Hematopoietic multipotent progenitor cell treated with erythropoietin and hydrocortisone succinate and interleukin-3 and kit ligand, for 4 days (in vitro differentiated cells): ENCODE data around the gene ZC3H18.
A peak's percentile ranks its signal among the peaks of the same experiment; 100 is the strongest.
"Not testable (repeated sequence)": the region's sequence is repeated elsewhere in the genome, so short reads cannot be mapped to it uniquely, and the experiment has no call there.

Experiments used
- DNase-seq: peaks from one replicate; pipeline ENCODE4 v3.0.0-alpha.2; 2015

Gene ZC3H18

DNA sequence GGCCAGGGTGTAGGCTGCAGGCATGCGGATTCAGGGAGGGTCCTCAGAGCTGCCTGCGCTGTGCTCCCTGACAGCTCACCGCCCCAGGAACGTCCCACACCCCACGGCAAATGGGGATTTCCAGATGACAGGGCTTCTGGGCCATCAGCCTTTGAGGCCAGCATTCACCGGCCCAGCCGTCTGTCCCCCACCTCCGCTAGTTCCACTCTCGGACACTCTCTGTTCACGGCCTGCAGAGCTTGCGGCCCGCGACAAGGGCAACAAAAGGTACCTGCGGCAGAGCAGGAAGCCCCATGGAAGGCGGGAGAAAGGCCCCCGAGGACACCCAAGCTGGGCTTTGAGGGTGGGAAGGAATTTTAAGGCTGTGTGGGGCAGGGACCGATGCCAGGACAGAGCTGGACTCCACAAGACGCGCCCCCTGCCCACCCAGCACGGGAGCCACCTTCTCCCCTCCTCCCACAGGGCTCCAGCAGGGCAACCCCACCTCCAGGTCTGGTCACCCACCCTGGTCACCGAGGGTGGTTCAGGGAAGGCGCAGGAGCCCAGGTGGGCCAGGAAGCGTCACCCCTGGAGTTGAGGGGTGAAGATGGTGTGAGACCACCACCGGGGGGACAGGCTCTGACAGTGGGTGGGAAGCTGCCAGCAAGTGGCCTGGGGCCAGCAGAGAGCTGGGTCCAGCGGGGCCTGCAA lies 86.2 kb downstream of the ZC3H18 start:
- no peak for DNase-seq

DNA sequence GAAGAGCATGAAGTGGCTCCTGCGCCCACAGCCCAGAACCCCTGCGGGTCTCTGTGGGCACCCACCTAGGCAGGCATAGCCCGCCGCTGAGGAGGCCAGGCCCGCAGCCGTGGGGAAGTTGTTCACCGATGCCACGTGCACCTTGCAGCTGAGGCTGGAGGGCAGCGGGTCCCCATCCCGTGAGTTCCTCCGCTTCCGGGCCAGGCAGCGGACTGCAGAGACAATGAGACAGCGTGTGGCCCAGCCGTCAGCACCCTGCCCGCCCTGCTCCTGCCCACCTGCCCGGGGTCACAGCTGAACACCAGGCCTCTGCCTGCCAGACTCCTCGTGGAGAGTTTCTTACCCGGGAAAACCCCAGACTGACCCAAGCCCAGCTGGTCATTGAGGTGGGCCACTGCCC lies 87.2 kb downstream of the ZC3H18 start:
- no peak for DNase-seq

DNA sequence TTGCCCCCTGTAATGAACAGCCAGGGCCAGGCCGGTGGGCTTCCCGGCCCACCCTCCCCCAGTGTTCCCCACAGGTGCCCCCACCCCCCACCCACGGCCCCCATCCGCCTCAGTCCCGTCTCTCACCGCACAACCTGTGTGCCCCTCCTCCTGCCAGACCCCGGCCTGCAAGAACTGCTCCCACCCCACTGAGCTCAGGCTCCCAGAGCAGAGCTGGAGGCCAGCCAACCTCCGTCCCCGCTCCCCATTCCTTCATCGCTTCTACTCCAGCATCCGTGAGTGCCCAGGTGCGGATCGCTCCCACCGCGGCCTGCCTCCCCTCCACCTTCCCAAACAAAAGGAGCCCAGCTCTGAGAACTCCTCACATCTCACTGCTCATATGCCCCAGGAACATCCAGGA lies 88.5 kb downstream of the ZC3H18 start:
- no peak for DNase-seq

- no peak for DNase-seq
These were observed 89.0 kb downstream of the ZC3H18 start for GRCh38 chr16:88659160-88659559.

GRCh38 chr16:88661468-88661867 lies 91.3 kb downstream of the ZC3H18 start:
- no peak for DNase-seq

DNA sequence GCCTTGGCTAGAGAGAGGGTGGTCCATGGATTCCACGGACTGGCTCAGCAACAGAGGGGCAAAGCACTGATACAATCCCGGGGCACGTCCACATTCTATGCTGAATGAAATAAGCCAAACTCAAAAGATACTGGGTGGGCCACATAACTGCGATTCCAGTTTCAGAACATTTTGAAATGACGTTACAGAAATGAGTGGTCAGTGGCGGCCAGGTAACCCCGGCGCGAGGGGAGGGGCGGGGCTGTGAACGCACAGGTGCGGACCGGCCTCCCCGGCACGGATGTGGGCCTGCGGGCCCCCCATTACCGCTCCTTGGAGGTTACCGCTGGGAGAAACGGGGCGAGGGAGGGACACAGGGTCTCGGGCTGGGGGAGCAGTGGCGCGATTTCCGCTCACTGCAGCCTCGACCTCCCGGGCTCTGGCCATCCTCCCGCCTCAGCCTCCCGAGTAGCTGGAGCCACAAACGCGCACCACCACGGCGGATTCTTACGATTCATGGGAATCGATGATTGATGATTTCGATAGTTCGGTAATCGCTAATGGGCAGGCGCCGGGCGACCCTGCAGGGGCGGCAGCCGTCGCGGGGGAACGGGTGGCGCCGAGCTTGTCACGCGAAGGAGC lies 92.1 kb downstream of the ZC3H18 start:
- peak; percentile 33 for DNase-seq

DNA sequence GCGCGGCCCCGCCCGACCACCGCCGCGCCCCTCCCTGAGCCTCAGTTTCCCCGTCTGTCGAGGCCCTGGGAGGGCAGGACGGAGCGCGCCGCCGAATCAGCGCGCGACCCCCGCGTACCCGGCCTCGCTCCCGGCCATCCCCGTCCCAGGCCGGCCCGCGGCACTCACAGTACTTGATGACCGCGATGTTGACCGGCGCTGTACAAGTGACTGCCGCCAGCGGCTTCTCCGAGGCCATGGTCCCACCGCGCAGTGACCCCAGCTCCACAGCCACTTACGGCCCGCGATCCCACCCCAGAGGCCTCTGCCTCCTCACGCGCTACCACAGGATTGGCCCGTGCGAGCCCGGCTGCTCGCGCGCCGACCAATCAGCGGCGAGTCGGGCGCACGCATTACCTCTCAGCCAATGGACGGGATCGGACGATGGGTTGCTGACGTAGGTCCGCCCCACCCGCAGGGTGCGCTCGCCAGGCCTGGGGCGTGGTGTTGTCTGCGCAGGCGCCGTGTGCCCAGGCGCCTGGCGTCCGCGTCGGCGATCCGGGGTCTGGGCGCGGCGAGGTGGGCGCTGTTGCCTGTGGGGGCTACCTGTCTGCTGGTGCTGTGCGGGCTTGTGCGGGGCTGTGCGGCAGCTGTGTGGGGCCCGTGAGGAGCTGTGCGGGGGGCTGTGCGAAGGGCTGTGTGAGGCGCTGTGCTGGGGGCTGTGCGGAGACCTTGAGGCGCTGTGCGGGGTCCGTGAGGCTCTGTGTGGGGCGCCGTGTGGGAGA lies 92.8 kb downstream of the ZC3H18 start, which contains the start of gene MVD:
MVD (minus strand) TSS at position 249 of the 764 bp plus-strand sequence; CDS start at position 238, 11 bp downstream.
- DNase-seq, result peak; percentile 99

DNA sequence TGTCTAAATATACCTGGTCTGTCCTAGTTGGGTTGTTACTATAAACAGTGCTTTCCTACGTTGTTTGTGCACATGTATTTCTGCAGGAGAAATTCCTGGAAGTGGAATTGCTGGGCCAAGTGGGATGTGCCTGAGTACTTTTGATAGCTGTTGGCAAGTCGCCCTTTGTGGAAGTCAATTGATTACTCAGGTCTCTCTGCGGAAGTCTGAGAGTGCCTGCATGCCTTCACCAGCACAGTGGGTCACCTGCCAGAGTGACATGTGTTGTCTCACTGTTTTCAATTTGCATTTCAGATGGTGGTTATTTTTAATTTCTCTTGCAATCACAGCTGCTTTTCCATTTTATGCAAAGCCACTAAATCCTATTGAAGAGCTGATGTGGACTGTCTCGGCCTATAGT lies 94.9 kb downstream of the ZC3H18 start:
- no peak for DNase-seq

DNA sequence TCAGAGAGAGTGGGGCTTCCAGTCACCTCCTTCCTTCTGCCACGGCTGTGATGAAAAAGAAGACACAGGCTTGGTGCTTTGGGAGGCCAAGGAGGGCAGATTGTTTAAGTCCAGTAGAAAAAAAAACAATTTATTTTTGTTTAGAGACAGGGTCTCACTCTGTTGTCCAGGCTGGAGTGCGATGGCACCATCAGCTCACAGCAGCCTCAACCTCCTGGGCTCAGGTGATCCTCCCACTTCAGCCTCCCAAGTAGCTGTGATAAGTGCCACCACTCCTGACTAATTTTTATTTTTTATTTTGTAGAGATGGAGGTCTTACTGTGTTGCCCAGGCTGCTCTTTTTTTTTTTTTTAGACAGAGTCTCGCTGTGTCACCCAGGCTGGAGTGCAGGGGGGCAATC lies 95.4 kb downstream of the ZC3H18 start:
- DNase-seq, result no peak

- no peak for DNase-seq
These were observed 97.3 kb downstream of the ZC3H18 start for GRCh38 chr16:88667461-88667860.

DNA sequence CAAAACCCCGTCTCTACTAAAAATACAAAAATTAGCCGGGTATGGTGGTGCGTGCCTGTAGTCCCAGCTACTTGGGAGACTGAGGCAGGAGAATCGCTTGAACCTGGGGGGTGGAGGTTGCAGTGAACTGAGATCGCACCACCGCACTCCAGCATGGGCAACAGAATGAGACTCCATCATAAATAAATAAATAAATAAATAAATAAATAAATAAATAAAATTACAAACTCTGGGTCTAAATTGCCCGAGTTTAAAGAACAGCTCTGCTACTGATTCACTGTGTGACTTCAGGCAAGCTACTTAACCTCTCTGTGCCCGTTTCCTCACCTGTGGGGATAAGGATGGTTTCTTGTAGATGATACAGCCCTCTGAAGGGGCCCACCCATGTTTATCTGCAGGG lies 99.3 kb downstream of the ZC3H18 start:
- DNase-seq, result not testable (repeated sequence)

DNA sequence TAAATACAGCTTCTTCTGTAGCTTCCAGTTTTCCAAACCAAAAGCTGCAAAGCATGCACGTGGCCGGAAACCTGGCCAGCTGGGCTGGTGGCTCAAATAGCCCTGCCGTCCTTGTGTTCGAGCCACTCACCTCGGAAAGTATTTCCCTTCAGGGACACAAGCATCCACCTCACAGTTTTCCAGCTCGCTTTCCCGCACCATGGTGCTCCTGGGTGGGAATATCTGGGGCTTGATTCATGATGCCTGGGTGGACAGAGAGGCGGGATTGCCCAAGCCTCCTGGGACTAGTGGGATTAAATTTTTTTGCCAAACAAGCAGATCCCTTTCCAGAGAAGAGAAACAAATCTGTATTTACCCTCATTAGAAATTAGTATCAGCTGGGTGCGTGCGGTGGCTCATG lies 99.8 kb downstream of the ZC3H18 start:
- DNase-seq, result no peak

GRCh38 chr16:88671806-88672205 lies 101.6 kb downstream of the ZC3H18 start:
- no peak for DNase-seq

GRCh38 chr16:88672776-88673175 lies 102.6 kb downstream of the ZC3H18 start:
- no peak for DNase-seq

GRCh38 chr16:88673716-88674379 lies 103.6 kb downstream of the ZC3H18 start:
- DNase-seq, result no peak

- DNase-seq, result no peak
These were observed 106.5 kb downstream of the ZC3H18 start for GRCh38 chr16:88676502-88677242.

- no peak for DNase-seq
These were observed 107.5 kb downstream of the ZC3H18 start for GRCh38 chr16:88677721-88678120.

- DNase-seq, result no peak
These were observed 108.2 kb downstream of the ZC3H18 start for GRCh38 chr16:88678224-88678979.

- no peak for DNase-seq
These were observed 110.4 kb downstream of the ZC3H18 start for GRCh38 chr16:88680554-88681083.

GRCh38 chr16:88681084-88681680 lies 111.0 kb downstream of the ZC3H18 start:
- DNase-seq, result peak; percentile 65
